ENCODE results near the gene PRXL2B. TPM values are rescaled to one million over a fixed set of nuclear protein-coding genes. Genes with fewer than 3 reads are reported as not detected.

Gene PRXL2B, protein sequence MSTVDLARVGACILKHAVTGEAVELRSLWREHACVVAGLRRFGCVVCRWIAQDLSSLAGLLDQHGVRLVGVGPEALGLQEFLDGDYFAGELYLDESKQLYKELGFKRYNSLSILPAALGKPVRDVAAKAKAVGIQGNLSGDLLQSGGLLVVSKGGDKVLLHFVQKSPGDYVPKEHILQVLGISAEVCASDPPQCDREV
- total RNA-seq = 10.9 and 20.9 TPM in 2 replicates

GRCh38 chr1:2586154-2587070, at the start of gene PRXL2B:
TSS of gene PRXL2B (plus strand) at chr1:2586777. CDS start at chr1:2586886, 109 bp downstream.

GRCh38 chr1:2556277-2556677, 30.3 kb upstream of the PRXL2B start, which contains the start of gene TNFRSF14:
TSS of gene TNFRSF14 (plus strand) at chr1:2556371. CDS start at chr1:2556665, 294 bp downstream.

DNA sequence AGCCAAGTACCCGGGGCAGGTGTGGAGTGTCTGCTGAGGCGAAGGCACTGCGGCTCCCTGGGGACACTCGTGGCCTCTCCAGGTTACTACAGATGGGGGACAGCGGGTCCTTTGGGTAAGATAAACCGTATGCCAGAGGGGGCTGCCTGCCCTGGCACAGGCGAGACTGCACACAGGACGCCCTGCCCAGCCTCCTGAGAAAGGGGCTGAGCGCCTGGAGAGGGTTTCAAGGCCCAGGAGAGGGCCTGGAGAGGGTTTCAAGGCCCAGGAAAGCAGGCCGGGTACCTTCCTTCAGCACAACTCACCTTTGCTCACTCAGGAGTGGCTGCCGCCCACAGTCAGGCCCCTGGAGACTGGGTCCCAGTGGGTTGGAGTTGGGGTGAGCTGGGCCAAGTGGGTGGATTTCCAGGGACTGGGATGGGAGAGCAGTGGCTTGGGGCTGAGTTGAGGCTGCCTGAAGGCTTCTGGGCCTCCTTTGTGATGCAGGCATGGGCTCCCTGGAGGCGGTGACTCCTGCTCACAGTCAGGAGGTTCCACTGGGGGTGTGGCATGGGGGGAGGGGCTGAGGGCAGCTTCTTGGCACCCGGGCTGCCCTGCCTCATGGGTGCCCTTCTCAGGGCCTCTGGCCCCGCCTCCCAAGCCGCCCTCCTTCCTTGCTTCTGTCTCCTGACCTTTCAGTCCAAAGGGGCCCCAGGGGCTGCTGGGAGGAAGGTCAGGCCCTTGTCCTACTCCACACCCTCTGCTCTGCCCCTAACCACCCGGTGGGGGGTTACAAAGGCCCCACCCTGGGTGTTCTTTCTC, 46.2 kb downstream of the PRXL2B start, which contains the start of gene MMEL1:
MMEL1 (minus strand) TSS at position 456 of the 801 bp plus-strand sequence. CDS start 3,532 bp downstream, outside the sequence.

Other genes starting within 250 kb of the PRXL2B start
- gene MORN1, start 195.2 kb upstream of the PRXL2B start, total RNA-seq = 4.7 and 5.7 TPM in 2 replicates
- gene RER1, start 194.9 kb upstream of the PRXL2B start, total RNA-seq = 96.5 and 119 TPM in 2 replicates
- 22.2 and 27.0 TPM in 2 replicates for gene PEX10, start 174.2 kb upstream of the PRXL2B start, total RNA-seq
- not detected in 2 replicates for gene PLCH2, start 110.5 kb upstream of the PRXL2B start, total RNA-seq
- gene PANK4, start 60.2 kb upstream of the PRXL2B start, total RNA-seq = 20.5 and 25.7 TPM in 2 replicates
- not detected in 2 replicates for gene HES5, start 56.5 kb upstream of the PRXL2B start, total RNA-seq
- 15.9 and 23.1 TPM in 2 replicates for gene TNFRSF14, start 30.4 kb upstream of the PRXL2B start, total RNA-seq
- gene MMEL1, start 46.2 kb downstream of the PRXL2B start, total RNA-seq = not detected in 2 replicates
- 0.15 and 0.37 TPM in 2 replicates for gene TTC34, start 214.9 kb downstream of the PRXL2B start, total RNA-seq